ENCODE data around the gene EPS8L2. TPM values are rescaled to one million over a fixed set of nuclear protein-coding genes. Genes with fewer than 3 reads are reported as not detected.

Gene EPS8L2
- total and polyA plus RNA-seq, 2 of the 13 experiments (the other 11 are each of a cell fraction or from before 2014, with no cell fraction given): 89.3 to 416 TPM

DNA sequence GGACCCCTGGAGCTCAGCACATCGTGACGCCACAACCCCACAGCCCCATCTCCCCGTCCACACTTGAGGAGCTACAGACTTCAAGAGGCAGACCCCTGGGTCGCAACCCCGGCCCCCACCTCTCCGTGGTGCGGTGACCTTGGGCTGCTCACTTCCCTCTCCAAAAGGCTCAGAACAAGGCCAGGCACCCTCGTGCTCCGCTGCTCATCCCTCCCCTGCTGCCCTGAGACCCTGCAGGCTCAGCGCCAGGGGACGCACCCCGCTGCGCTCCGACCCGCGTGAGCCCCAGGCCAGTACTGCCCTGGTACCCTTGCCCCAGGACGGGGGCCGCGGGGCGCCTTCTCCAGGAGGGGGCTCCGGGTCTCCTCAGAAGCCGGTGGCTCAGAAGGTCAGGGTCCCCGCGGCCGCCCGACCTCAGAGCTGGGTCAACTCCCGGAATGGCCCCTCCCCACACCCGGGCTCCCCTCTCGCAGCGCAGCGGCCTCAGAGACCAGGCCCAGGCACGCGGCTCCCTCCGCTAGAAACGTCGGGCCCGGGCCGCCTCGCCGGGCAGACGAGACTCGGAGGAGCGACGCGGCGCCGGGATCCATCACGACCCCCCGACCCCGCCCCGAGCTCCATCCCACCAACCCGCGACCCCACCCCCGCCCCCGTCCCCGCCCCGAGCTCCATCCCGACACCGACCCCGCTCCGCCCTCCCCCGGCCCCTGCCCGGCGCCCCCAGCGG is 70.7 kb downstream of the EPS8L2 start (continued):
- TF ChIP-seq ZKSCAN8 (CRISPR knock-in tag; IDR thresholded peaks at IDR 0.05; ENCODE audit: borderline replicate concordance) (no peak), ZNF724P (CRISPR knock-in tag; IDR thresholded peaks at IDR 0.05; ENCODE audit: borderline replicate concordance) (no peak), ZNF20 (CRISPR knock-in tag; IDR thresholded peaks at IDR 0.05) (no peak), POLR2A (IDR thresholded peaks at IDR 0.05; ENCODE audit: insufficient read depth in 1 of 2, low read depth in 2 of 2, low read length in 2 of 2) (no peak), LCORL (IDR thresholded peaks at IDR 0.05) (no peak), LCORL (CRISPR knock-in tag; IDR thresholded peaks at IDR 0.05) (no peak), FOSL2 (CRISPR knock-in tag; IDR thresholded peaks at IDR 0.05) (no peak), NBN (conservative IDR thresholded peaks at IDR 0.05) (no peak), EED (CRISPR knock-in tag; IDR thresholded peaks at IDR 0.05) (no peak; the same call in 1 of the 2 replicates), ISX (CRISPR knock-in tag; conservative IDR thresholded peaks at IDR 0.05) (no peak), CEBPB (IDR thresholded peaks at IDR 0.05; ENCODE audit: borderline replicate concordance, low read depth, low read length) (no peak), ZNF652 (CRISPR knock-in tag; IDR thresholded peaks at IDR 0.05; ENCODE audit: borderline replicate concordance, low read depth) (no peak), RCOR2 (CRISPR knock-in tag; IDR thresholded peaks at IDR 0.05) (no peak), ZNF496 (CRISPR knock-in tag; IDR thresholded peaks at IDR 0.05; ENCODE audit: insufficient replicate concordance) (no peak), TCF12 (IDR thresholded peaks at IDR 0.05) (no peak), TCF12 (CRISPR knock-in tag; IDR thresholded peaks at IDR 0.05) (no peak), ZNF251 (CRISPR knock-in tag; IDR thresholded peaks at IDR 0.05) (no peak), TAF15 (IDR thresholded peaks at IDR 0.05; ENCODE audit: low read depth, low read length, poor library complexity, severe bottlenecking) (no peak), ZNF879 (CRISPR knock-in tag; IDR thresholded peaks at IDR 0.05) (no peak)
- TF ChIP-seq, protein P1, sequence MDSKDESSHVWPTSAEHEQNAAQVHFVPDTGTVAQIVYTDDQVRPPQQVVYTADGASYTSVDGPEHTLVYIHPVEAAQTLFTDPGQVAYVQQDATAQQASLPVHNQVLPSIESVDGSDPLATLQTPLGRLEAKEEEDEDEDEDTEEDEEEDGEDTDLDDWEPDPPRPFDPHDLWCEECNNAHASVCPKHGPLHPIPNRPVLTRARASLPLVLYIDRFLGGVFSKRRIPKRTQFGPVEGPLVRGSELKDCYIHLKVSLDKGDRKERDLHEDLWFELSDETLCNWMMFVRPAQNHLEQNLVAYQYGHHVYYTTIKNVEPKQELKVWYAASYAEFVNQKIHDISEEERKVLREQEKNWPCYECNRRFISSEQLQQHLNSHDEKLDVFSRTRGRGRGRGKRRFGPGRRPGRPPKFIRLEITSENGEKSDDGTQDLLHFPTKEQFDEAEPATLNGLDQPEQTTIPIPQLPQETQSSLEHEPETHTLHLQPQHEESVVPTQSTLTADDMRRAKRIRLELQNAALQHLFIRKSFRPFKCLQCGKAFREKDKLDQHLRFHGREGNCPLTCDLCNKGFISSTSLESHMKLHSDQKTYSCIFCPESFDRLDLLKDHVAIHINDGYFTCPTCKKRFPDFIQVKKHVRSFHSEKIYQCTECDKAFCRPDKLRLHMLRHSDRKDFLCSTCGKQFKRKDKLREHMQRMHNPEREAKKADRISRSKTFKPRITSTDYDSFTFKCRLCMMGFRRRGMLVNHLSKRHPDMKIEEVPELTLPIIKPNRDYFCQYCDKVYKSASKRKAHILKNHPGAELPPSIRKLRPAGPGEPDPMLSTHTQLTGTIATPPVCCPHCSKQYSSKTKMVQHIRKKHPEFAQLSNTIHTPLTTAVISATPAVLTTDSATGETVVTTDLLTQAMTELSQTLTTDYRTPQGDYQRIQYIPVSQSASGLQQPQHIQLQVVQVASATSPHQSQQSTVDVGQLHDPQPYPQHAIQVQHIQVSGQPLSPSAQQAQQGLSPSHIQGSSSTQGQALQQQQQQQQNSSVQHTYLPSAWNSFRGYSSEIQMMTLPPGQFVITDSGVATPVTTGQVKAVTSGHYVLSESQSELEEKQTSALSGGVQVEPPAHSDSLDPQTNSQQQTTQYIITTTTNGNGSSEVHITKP (CRISPR knock-in tag; IDR thresholded peaks at IDR 0.05; ENCODE audit: low read depth): no peak
- TF ChIP-seq, protein P2, sequence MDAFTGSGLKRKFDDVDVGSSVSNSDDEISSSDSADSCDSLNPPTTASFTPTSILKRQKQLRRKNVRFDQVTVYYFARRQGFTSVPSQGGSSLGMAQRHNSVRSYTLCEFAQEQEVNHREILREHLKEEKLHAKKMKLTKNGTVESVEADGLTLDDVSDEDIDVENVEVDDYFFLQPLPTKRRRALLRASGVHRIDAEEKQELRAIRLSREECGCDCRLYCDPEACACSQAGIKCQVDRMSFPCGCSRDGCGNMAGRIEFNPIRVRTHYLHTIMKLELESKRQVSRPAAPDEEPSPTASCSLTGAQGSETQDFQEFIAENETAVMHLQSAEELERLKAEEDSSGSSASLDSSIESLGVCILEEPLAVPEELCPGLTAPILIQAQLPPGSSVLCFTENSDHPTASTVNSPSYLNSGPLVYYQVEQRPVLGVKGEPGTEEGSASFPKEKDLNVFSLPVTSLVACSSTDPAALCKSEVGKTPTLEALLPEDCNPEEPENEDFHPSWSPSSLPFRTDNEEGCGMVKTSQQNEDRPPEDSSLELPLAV (CRISPR knock-in tag; conservative IDR thresholded peaks at IDR 0.05; ENCODE audit: low read depth): no peak; the same call in 1 of the 2 replicates
- TF ChIP-seq, protein P3, sequence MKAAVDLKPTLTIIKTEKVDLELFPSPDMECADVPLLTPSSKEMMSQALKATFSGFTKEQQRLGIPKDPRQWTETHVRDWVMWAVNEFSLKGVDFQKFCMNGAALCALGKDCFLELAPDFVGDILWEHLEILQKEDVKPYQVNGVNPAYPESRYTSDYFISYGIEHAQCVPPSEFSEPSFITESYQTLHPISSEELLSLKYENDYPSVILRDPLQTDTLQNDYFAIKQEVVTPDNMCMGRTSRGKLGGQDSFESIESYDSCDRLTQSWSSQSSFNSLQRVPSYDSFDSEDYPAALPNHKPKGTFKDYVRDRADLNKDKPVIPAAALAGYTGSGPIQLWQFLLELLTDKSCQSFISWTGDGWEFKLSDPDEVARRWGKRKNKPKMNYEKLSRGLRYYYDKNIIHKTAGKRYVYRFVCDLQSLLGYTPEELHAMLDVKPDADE (CRISPR knock-in tag; IDR thresholded peaks at IDR 0.05): no peak
- TF ChIP-seq, protein P4, sequence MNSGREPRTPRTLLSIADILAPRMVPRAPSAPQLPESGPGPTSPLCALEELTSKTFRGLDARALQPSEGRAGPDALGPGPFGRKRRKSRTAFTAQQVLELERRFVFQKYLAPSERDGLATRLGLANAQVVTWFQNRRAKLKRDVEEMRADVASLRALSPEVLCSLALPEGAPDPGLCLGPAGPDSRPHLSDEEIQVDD (CRISPR knock-in tag; IDR thresholded peaks at IDR 0.05; ENCODE audit: borderline replicate concordance): no peak

Measured in HepG2 (cell line).